ENCODE measurements around the gene TMPRSS9.

TMPRSS9 gene

GRCh38 chr19:2362970-2363300 lies 2.9 kb downstream of the TMPRSS9 start:
- no peak for DNase-seq

- no peak for DNase-seq
These were observed 3.4 kb downstream of the TMPRSS9 start for GRCh38 chr19:2363419-2363818.

GRCh38 chr19:2365201-2365970 lies 5.3 kb downstream of the TMPRSS9 start:
- DNase-seq, result no peak

- DNase-seq, result no peak
These were observed 11.6 kb downstream of the TMPRSS9 start for GRCh38 chr19:2371656-2372055.

- DNase-seq, result no peak
These were observed 12.1 kb downstream of the TMPRSS9 start for GRCh38 chr19:2372076-2372612.

- no peak for DNase-seq
These were observed 14.7 kb downstream of the TMPRSS9 start for GRCh38 chr19:2374808-2375207.

- DNase-seq, result no peak
These were observed 15.5 kb downstream of the TMPRSS9 start for GRCh38 chr19:2375353-2376121.

- DNase-seq, result no peak
These were observed 16.9 kb downstream of the TMPRSS9 start for GRCh38 chr19:2376784-2377519.

GRCh38 chr19:2380567-2380966 lies 20.5 kb downstream of the TMPRSS9 start:
- no peak for DNase-seq

- no peak for DNase-seq
These were observed 21.2 kb downstream of the TMPRSS9 start for GRCh38 chr19:2381148-2381820.

- no peak for DNase-seq
These were observed 22.6 kb downstream of the TMPRSS9 start for GRCh38 chr19:2382530-2383222.

GRCh38 chr19:2385053-2385721 lies 25.1 kb downstream of the TMPRSS9 start:
- DNase-seq, result no peak

GRCh38 chr19:2387367-2388288 lies 27.6 kb downstream of the TMPRSS9 start:
- no peak for DNase-seq

- DNase-seq, result no peak
These were observed 29.5 kb downstream of the TMPRSS9 start for GRCh38 chr19:2389594-2389993.

GRCh38 chr19:2391118-2391725 lies 31.2 kb downstream of the TMPRSS9 start:
- peak; percentile 64 to 72 for DNase-seq

GRCh38 chr19:2392366-2392765 lies 32.3 kb downstream of the TMPRSS9 start:
- DNase-seq, result no peak

- DNase-seq, result peak in 1 of 2 donors; percentile 27
These were observed 32.8 kb downstream of the TMPRSS9 start for GRCh38 chr19:2392899-2393298.

- peak in 1 of 2 donors; percentile 9 for DNase-seq
These were observed 34.0 kb downstream of the TMPRSS9 start for GRCh38 chr19:2394054-2394441.

- DNase-seq, result peak in 1 of 2 donors; percentile 33
These were observed 34.6 kb downstream of the TMPRSS9 start for GRCh38 chr19:2394442-2395292.

Measured in CD4-positive, alpha-beta T cell treated with Interleukin-4 for 1 hour (primary cell).